Measurements from ENCODE around the gene NEDD9.

GRCh38 chr6:11258260-11259237, 26.1 kb upstream of the NEDD9 start:
- TF ChIP-seq, protein P1, sequence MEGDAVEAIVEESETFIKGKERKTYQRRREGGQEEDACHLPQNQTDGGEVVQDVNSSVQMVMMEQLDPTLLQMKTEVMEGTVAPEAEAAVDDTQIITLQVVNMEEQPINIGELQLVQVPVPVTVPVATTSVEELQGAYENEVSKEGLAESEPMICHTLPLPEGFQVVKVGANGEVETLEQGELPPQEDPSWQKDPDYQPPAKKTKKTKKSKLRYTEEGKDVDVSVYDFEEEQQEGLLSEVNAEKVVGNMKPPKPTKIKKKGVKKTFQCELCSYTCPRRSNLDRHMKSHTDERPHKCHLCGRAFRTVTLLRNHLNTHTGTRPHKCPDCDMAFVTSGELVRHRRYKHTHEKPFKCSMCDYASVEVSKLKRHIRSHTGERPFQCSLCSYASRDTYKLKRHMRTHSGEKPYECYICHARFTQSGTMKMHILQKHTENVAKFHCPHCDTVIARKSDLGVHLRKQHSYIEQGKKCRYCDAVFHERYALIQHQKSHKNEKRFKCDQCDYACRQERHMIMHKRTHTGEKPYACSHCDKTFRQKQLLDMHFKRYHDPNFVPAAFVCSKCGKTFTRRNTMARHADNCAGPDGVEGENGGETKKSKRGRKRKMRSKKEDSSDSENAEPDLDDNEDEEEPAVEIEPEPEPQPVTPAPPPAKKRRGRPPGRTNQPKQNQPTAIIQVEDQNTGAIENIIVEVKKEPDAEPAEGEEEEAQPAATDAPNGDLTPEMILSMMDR (IDR thresholded peaks at IDR 0.05; ENCODE audit: low read length), result no peak
- TF ChIP-seq EZH2 (optimal IDR thresholded peaks at IDR 0.05; ENCODE audit: low read depth, low read length) (no peak), EZH2phosphoT487 (IDR thresholded peaks at IDR 0.05; ENCODE audit: low read length) (no peak)

Measured in MM.1S (cell line).